Osteocyte (in vitro differentiated cells): Measurements from ENCODE around the gene VPS50. TPM values are rescaled to one million over a fixed set of nuclear protein-coding genes. Genes with fewer than 3 reads are reported as not detected.

ENCODE experiments used
- DNase-seq: peaks from one replicate; pipeline ENCODE4 v3.0.0; 2021; ENCODE audit warnings: mixed read lengths; ENCODE audit not compliant: unreplicated experiment; ENCODE audit errors: extremely low spot score
- H3K27ac Mint-ChIP-seq: one replicate; pipeline ENCODE4 v1.8.0; 2021; ENCODE audit warnings: mild to moderate bottlenecking, mixed read lengths; ENCODE audit not compliant: unreplicated experiment
- H3K27me3 Mint-ChIP-seq: one replicate; pipeline ENCODE4 v1.8.0; 2021; ENCODE audit warnings: mixed read lengths; ENCODE audit not compliant: unreplicated experiment
- H3K36me3 Mint-ChIP-seq: one replicate; pipeline ENCODE4 v1.8.0; 2021; ENCODE audit warnings: mixed read lengths; ENCODE audit not compliant: unreplicated experiment
- H3K4me1 Mint-ChIP-seq: one replicate; pipeline ENCODE4 v1.8.0; 2021; ENCODE audit warnings: mixed read lengths; ENCODE audit not compliant: unreplicated experiment
- H3K4me3 Mint-ChIP-seq: one replicate; pipeline ENCODE4 v1.8.0; 2021; ENCODE audit warnings: mild to moderate bottlenecking, moderate library complexity, mixed read lengths; ENCODE audit not compliant: unreplicated experiment
- H3K9me3 Mint-ChIP-seq: one replicate; pipeline ENCODE4 v1.8.0; 2021; ENCODE audit warnings: mixed read lengths; ENCODE audit not compliant: unreplicated experiment
- total RNA-seq: library from RNA; stranded (reverse); gene quantifications from 2 replicates; pipeline ENCODE4 v1.2.1, GENCODE V29; 2021
- TF ChIP-seq, protein P1 (sequence below): fragments of 200-600 bp; sonication (generic); IDR thresholded peaks from 2 replicates; pipeline ENCODE4 v1.5.0; 2021; ENCODE audit warnings: antibody characterized with exemption, mild to moderate bottlenecking, moderate library complexity

VPS50 gene
- total RNA-seq, 1 donor from 2014 or later: 23.7 TPM

DNA sequence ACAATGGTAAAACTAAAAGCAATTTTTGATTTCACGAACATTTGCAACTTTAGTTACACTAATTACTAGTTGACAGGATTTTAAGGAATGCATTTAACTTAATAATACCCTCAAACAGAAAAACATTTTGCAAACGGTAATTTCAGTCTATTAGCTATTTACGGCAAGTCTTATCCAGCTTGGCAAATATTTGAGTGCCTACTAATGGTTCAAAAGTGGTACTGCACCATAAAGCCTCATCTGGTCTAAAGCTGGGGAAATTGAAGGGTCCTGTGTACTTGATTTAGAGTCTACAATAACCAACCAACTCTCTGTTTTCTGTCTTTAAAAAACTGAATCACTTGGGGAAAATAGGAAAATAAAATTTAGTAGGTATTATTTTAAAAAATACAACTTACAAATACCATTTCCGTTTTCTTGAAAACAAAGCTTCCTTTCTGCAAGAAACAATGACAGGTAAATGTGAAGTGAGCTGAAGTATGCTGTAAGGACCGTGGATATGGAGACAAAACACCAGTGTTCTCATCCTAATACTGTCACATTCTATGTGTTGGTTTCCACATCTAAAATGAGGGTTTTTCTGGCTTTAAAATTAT lies 142.3 kb downstream of the VPS50 start:
- TF ChIP-seq, protein P1, sequence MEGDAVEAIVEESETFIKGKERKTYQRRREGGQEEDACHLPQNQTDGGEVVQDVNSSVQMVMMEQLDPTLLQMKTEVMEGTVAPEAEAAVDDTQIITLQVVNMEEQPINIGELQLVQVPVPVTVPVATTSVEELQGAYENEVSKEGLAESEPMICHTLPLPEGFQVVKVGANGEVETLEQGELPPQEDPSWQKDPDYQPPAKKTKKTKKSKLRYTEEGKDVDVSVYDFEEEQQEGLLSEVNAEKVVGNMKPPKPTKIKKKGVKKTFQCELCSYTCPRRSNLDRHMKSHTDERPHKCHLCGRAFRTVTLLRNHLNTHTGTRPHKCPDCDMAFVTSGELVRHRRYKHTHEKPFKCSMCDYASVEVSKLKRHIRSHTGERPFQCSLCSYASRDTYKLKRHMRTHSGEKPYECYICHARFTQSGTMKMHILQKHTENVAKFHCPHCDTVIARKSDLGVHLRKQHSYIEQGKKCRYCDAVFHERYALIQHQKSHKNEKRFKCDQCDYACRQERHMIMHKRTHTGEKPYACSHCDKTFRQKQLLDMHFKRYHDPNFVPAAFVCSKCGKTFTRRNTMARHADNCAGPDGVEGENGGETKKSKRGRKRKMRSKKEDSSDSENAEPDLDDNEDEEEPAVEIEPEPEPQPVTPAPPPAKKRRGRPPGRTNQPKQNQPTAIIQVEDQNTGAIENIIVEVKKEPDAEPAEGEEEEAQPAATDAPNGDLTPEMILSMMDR: peak; percentile 68
- Mint-ChIP-seq H3K4me3 (no peak overlapping the region), H3K4me1 (no peaks in the 10 kb centered on the region), H3K27ac (no peak overlapping the region), H3K36me3 (no peaks in the 10 kb centered on the region), H3K9me3 (no peaks in the 10 kb centered on the region), H3K27me3 (peaks cover 50% of the 10 kb centered on the region)
- no peak for DNase-seq

DNA sequence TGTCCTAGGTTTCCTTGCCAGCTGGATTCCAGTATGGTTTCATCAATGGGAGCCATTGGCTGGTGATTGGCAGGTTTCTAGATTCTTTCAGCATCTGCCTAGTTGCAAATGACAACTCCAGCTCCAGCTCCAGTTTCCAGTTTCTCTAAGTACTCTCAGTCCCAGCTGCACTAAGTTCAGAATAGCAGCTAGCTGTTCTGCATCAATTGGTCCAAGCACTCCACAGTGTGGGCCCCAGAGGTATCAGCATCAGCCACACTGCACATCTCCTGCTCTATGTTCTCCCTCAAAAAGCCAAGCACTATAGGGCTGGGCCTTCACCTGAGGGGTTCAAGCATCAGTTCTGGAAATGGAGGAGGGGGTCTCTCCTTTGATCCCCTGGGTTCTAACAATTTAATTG lies 143.4 kb downstream of the VPS50 start:
- Mint-ChIP-seq H3K27ac (no peak overlapping the region), H3K9me3 (no peaks in the 10 kb centered on the region), H3K4me1 (no peaks in the 10 kb centered on the region), H3K36me3 (no peaks in the 10 kb centered on the region), H3K27me3 (peaks cover 52% of the 10 kb centered on the region), H3K4me3 (no peak overlapping the region)
- no peak for DNase-seq
- TF ChIP-seq, protein P1: no peak

DNA sequence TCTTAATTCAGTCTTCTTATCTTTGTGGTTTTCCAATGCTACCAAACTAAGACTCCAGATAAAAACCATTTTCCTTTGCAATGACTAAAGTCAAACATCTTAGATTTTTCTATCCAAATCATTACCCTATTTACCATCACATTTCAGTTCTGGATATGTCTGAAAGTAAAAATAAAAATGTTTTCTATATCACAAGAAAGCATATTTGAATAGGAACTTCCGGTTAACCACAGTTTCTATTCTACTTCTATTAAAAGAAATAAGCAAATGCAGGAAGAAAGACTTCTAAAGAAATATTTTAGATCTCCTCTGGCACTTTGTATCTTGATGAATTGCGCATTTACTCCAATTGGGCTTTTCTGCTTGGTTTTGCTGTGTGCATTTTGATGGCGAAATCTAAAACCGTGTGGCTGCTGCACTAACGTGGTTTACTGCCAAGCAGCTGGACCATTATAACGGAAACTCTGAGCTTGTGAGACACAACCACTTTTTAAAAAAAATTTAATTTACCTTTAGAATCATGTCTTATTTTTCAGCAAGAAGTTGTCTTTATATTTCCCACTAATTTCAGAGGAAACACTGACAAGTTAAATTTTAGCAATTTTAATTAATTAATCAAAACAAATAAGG lies 146.1 kb downstream of the VPS50 start:
- Mint-ChIP-seq H3K9me3 (no peaks in the 10 kb centered on the region), H3K4me1 (no peaks in the 10 kb centered on the region), H3K27me3 (peaks cover 49% of the 10 kb centered on the region), H3K27ac (no peak overlapping the region), H3K36me3 (no peaks in the 10 kb centered on the region), H3K4me3 (no peak overlapping the region)
- no peak for DNase-seq
- TF ChIP-seq, protein P1: no peak

DNA sequence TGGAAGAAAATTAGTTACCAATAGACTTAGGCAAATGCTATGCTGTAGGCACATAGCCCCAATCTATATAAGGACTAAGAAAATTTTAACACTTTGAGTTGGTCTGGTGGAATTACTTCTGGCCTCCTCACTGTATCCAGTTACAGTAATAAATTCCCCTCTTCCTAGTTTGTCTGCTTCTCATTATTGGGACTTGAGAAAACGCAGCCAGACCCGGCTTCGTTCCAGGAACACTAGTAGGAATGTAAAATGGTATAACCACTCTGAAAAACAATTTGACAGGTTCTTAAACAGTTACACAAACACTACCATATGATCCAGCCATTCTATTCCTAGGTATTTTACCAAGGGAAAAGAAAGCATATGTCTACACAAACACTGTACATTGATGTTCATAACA lies 150.2 kb downstream of the VPS50 start:
- H3K9me3 Mint-ChIP-seq: no peaks in the 10 kb centered on the region
- TF ChIP-seq, protein P1: no peak
- H3K36me3 Mint-ChIP-seq: no peaks in the 10 kb centered on the region
- H3K4me3 Mint-ChIP-seq: no peak overlapping the region
- no peak overlapping the region for H3K27ac Mint-ChIP-seq
- H3K27me3 Mint-ChIP-seq: peaks cover 41% of the 10 kb centered on the region
- DNase-seq: no peak
- H3K4me1 Mint-ChIP-seq: no peaks in the 10 kb centered on the region

DNA sequence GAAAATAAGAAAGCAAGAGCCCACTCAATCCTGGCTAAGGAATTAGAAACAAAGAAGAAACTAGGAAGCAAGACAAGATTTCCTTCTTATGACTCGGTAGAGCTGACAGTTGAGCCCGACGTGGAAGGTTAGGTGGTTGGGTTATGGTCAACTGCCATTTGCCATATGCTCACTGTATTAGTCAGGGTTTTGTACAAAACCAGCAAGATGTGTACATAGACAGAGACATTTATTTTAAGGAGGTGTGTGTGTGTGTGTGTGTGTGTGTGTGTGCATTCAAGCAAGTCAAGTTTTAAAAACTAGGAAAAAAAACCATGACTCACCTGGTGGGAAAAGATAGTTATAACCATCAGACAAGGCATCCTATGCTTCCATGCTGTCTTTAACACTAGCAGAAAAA lies 158.5 kb downstream of the VPS50 start:
- no peaks in the 10 kb centered on the region for H3K9me3 Mint-ChIP-seq
- no peak for DNase-seq
- TF ChIP-seq, protein P1: no peak
- H3K27ac Mint-ChIP-seq: no peak overlapping the region
- no peak overlapping the region for H3K4me3 Mint-ChIP-seq
- H3K27me3 Mint-ChIP-seq: peaks cover 43% of the 10 kb centered on the region
- no peaks in the 10 kb centered on the region for H3K36me3 Mint-ChIP-seq
- no peaks in the 10 kb centered on the region for H3K4me1 Mint-ChIP-seq
